Immature natural killer cell (primary cell): ENCODE data around the gene ABCC11. TPM values are rescaled to one million over a fixed set of nuclear protein-coding genes. Genes with fewer than 3 reads are reported as not detected.

Experiments used
- DNase-seq, 3 donors: peaks; one replicate each; pipeline ENCODE4 v3.0.0; 2022; ENCODE audit warnings: mixed read lengths in 1 of 3
- H3K27ac Mint-ChIP-seq, 6 donors: one replicate each; pipeline ENCODE4 v1.8.0; 2020; ENCODE audit warnings: mixed read lengths in 6 of 6, mild to moderate bottlenecking in 5 of 6, inconsistent platforms in 4 of 6, moderate library complexity in 3 of 6
- H3K27me3 Mint-ChIP-seq, 3 donors: one replicate each; pipeline ENCODE4 v1.8.0; 2020 to 2021; ENCODE audit warnings: low read depth in 3 of 3, mild to moderate bottlenecking in 3 of 3, mixed read lengths in 3 of 3, moderate library complexity in 3 of 3, inconsistent platforms in 1 of 3
- H3K36me3 Mint-ChIP-seq, 3 donors: one replicate each; pipeline ENCODE4 v1.8.0; 2020; ENCODE audit warnings: mixed read lengths in 3 of 3, inconsistent platforms in 2 of 3, mild to moderate bottlenecking in 2 of 3
- H3K4me1 Mint-ChIP-seq, 2 donors: one replicate each; pipeline ENCODE4 v1.8.0; 2020; ENCODE audit warnings: inconsistent platforms in 2 of 2, mild to moderate bottlenecking in 2 of 2, mixed read lengths in 2 of 2, moderate library complexity in 1 of 2
- H3K4me3 Mint-ChIP-seq, 5 donors: one replicate each; pipeline ENCODE4 v1.8.0; 2020; ENCODE audit warnings: mild to moderate bottlenecking in 5 of 5, mixed read lengths in 5 of 5, inconsistent platforms in 3 of 5, moderate library complexity in 3 of 5
- H3K9me3 Mint-ChIP-seq, 6 donors: one replicate each; pipeline ENCODE4 v1.8.0; 2020; ENCODE audit warnings: mild to moderate bottlenecking in 6 of 6, mixed read lengths in 6 of 6, inconsistent platforms in 4 of 6, moderate library complexity in 3 of 6
- polyA plus RNA-seq, 3 donors: library from polyadenylated mRNA; unstranded; fragments of 300-500 nt; fragmentation: Illumina TruSeq; gene quantifications; one replicate each; pipeline ENCODE4 v1.2.3, GENCODE V29; 2021

Gene ABCC11
- polyA plus RNA-seq, 3 donors from 2014 or later: 0.07 TPM; not detected in 2

DNA sequence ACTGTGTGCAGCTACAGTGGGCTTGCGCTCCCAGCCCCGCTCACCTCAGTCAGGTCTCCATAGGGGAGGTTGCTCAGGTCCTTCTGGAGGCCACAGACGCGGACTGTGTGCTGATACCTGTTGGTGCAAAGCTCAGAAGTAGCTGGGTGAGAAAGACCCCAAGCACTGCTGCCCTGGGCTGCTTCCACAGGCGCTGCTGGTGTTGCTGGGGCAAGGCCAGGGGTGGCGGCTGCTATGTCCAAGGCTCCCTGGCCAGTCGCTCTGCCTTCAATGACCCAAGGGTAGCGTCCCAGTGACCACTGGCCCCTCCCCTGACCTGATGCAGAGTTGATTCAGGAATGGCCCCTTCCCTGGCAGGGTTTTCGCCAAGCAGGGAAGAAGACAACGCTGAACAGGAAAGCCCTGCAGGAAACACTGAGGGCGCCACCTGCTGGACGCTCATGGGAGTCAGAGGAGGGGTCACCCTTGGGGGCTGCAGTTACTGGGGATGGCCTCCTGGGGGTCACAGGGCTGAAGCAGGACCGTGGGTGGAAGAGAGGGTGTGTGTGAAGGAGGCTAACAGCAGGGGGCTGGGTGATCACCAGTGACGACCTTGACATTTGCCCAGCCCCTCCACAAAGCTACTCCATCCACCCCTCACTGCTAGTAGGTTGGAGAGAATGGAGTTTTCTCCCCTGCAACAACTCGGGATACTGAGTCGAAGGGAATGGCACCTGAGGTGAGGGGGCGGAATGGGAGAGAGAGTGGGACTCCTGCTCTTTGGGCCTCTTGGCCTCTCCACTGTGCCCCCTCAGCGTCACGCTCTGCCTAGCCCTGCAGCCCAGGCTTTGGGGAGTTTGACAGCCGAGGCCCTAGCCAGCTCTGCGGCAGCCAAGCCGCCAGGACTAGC is 129.9 kb downstream of the ABCC11 start:
- Mint-ChIP-seq H3K27ac (no peak overlapping the region), H3K36me3 (no peaks in the 10 kb centered on the region), H3K9me3 (no peaks in the 10 kb centered on the region), H3K4me1 (no peaks in the 10 kb centered on the region), H3K4me3 (no peak overlapping the region), H3K27me3 (peaks cover 2 to 6% (median 2%) of the 10 kb centered on the region in 3 donors)
- DNase-seq: peak; percentile 13 to 36 (median 35)

Other genes starting within 250 kb of the ABCC11 start
- gene ABCC12, start 91.5 kb downstream of the ABCC11 start, polyA plus RNA-seq: not detected
- gene LONP2, start 3.2 kb downstream of the ABCC11 start, polyA plus RNA-seq: 10 to 100 TPM in 2 of 3 donors, 1 to 10 TPM in 1; 9.7 to 32.4 (median 17.6) TPM
- 10 to 100 TPM in 1 of 3 donors, 1 to 10 TPM in 2; 7.0 to 11.0 (median 8.6) TPM for gene SIAH1, start 137.9 kb upstream of the ABCC11 start, polyA plus RNA-seq